H9 (cell line): Measurements from ENCODE around the gene UBALD2. TPM values are rescaled to one million over a fixed set of nuclear protein-coding genes. Genes with fewer than 3 reads are reported as not detected.

Source experiments
- DNase-seq: peaks from one replicate; pipeline ENCODE4 v3.0.0-alpha.2; 2017
- H2AFZ ChIP-seq: one replicate; pipeline ENCODE4 v1.6.1; 2013; ENCODE audit warnings: mild to moderate bottlenecking, low read length, control low read depth, moderate library complexity
- H2AK5ac ChIP-seq: 2 replicates; pipeline ENCODE4 v1.6.1; 2013; ENCODE audit warnings: low read length, control low read depth, mixed read lengths; ENCODE audit not compliant: insufficient read length
- H2BK120ac ChIP-seq: one replicate; pipeline ENCODE4 v1.6.1; 2013; ENCODE audit warnings: low read depth, mild to moderate bottlenecking, low read length, control low read depth, inconsistent platforms; ENCODE audit not compliant: poor library complexity, severe bottlenecking
- H2BK12ac ChIP-seq: 2 replicates; pipeline ENCODE4 v1.6.1; 2013; ENCODE audit warnings: low read length, control low read depth, mixed read lengths, low read depth; ENCODE audit not compliant: insufficient read length
- H2BK15ac ChIP-seq: 2 replicates; pipeline ENCODE4 v1.6.1; 2013; ENCODE audit warnings: low read depth, low read length, control low read depth
- H2BK20ac ChIP-seq: one replicate; pipeline ENCODE4 v1.6.1; 2013; ENCODE audit warnings: low read depth, mild to moderate bottlenecking, low read length, control low read depth, inconsistent platforms; ENCODE audit not compliant: poor library complexity, severe bottlenecking
- H2BK5ac ChIP-seq: 2 replicates; pipeline ENCODE4 v1.6.1; 2013; ENCODE audit warnings: low read length, control low read depth, mixed read lengths; ENCODE audit not compliant: insufficient read length
- H3K14ac ChIP-seq: 2 replicates; pipeline ENCODE4 v1.6.1; 2013; ENCODE audit warnings: low read length, control low read depth; ENCODE audit not compliant: insufficient read depth
- H3K18ac ChIP-seq: 2 replicates; pipeline ENCODE4 v1.6.1; 2013; ENCODE audit warnings: low read depth, mild to moderate bottlenecking, mixed read lengths, low read length, control low read depth; ENCODE audit not compliant: insufficient read length
- H3K23ac ChIP-seq: 2 replicates; pipeline ENCODE4 v1.6.1; 2013; ENCODE audit warnings: low read length, control low read depth, mixed read lengths, low read depth; ENCODE audit not compliant: insufficient read length
- H3K23me2 ChIP-seq: 2 replicates; pipeline ENCODE4 v1.6.1; 2013; ENCODE audit warnings: low read depth, mild to moderate bottlenecking, mixed read lengths, low read length, control low read depth; ENCODE audit not compliant: insufficient read length, poor library complexity, severe bottlenecking
- H3K27ac ChIP-seq: 2 replicates; pipeline ENCODE4 v1.5.1; 2013; ENCODE audit warnings: low read length, control low read depth, mixed read lengths, low read depth; ENCODE audit not compliant: insufficient read length
- H3K27me3 ChIP-seq: 2 replicates; pipeline ENCODE4 v1.6.1; 2013; ENCODE audit warnings: low read length, control low read depth, inconsistent platforms; ENCODE audit not compliant: insufficient read depth
- H3K4ac ChIP-seq: 2 replicates; pipeline ENCODE4 v1.6.1; 2013; ENCODE audit warnings: low read depth, mild to moderate bottlenecking, control low read depth, inconsistent platforms, low read length, moderate library complexity
- H3K4me1 ChIP-seq: 2 replicates; pipeline ENCODE4 v1.6.1; 2013; ENCODE audit warnings: low read length, control low read depth, inconsistent platforms; ENCODE audit not compliant: insufficient read depth
- H3K4me2 ChIP-seq: 2 replicates; pipeline ENCODE4 v1.6.1; 2013; ENCODE audit warnings: low read length, control low read depth, mixed read lengths; ENCODE audit not compliant: insufficient read length, insufficient read depth
- H3K56ac ChIP-seq: 2 replicates; pipeline ENCODE4 v1.6.1; 2013; ENCODE audit warnings: low read depth, mild to moderate bottlenecking, mixed read lengths, low read length, control low read depth; ENCODE audit not compliant: insufficient read length
- H3K79me1 ChIP-seq: 2 replicates; pipeline ENCODE4 v1.6.1; 2013; ENCODE audit warnings: low read depth, mild to moderate bottlenecking, moderate library complexity, low read length, control low read depth, inconsistent platforms; ENCODE audit not compliant: insufficient read depth, poor library complexity, severe bottlenecking
- H3K79me2 ChIP-seq: 2 replicates; pipeline ENCODE4 v1.6.1; 2013; ENCODE audit warnings: low read length, control low read depth, inconsistent platforms; ENCODE audit not compliant: insufficient read depth
- H3K9ac ChIP-seq: 2 replicates; pipeline ENCODE4 v1.6.1; 2013; ENCODE audit warnings: low read length, control low read depth, mixed read lengths; ENCODE audit not compliant: insufficient read length; ENCODE audit errors: extremely low read depth
- H3K9me3 ChIP-seq: one replicate; pipeline ENCODE4 v1.6.1; 2013; ENCODE audit warnings: low read depth, low read length, inconsistent platforms; ENCODE audit not compliant: control insufficient read depth
- H3T11ph ChIP-seq: one replicate; pipeline ENCODE4 v1.6.1; 2013; ENCODE audit warnings: mild to moderate bottlenecking, low read length, control low read depth, inconsistent platforms
- H4K20me1 ChIP-seq: one replicate; pipeline ENCODE4 v1.6.1; 2013; ENCODE audit not compliant: control insufficient read depth, insufficient read length, insufficient read depth
- H4K5ac ChIP-seq: 2 replicates; pipeline ENCODE4 v1.6.1; 2013; ENCODE audit warnings: low read depth, mild to moderate bottlenecking, mixed read lengths, low read length, control low read depth; ENCODE audit not compliant: insufficient read length
- H4K8ac ChIP-seq: replicated peaks from 2 replicates; pipeline ENCODE4 v1.6.1; 2013; ENCODE audit warnings: low read length, control low read depth, mixed read lengths, low read depth; ENCODE audit not compliant: insufficient read length
- H4K91ac ChIP-seq: 2 replicates; pipeline ENCODE4 v1.6.1; 2013; ENCODE audit warnings: low read depth, mild to moderate bottlenecking, moderate library complexity, mixed read lengths, low read length, control low read depth; ENCODE audit not compliant: insufficient read length
- H3K27ac Mint-ChIP-seq, 3 experiments: 2 replicates in 2 of 3; 3 replicates in 1 of 3; pipeline ENCODE4 v1.8.0; 2020 to 2021; ENCODE audit warnings: mixed read lengths in 3 of 3, mild to moderate bottlenecking in 1 of 3, moderate library complexity in 1 of 3
- H3K27me3 Mint-ChIP-seq: 2 replicates; pipeline ENCODE4 v1.8.0; 2021; ENCODE audit warnings: low read depth, mild to moderate bottlenecking, moderate library complexity, mixed read lengths
- H3K36me3 Mint-ChIP-seq, 3 experiments: 2 replicates in 2 of 3; 3 replicates in 1 of 3; pipeline ENCODE4 v1.8.0; 2020 to 2021; ENCODE audit warnings: low read depth in 3 of 3, mixed read lengths in 3 of 3; ENCODE audit not compliant: insufficient read depth in 1 of 3
- H3K4me1 Mint-ChIP-seq, 2 experiments: 2 replicates each; pipeline ENCODE4 v1.8.0; 2020; ENCODE audit warnings: mixed read lengths in 2 of 2
- H3K4me3 Mint-ChIP-seq, 2 experiments: 2 replicates in 1 of 2; 3 replicates in 1 of 2; pipeline ENCODE4 v1.8.0; 2020 to 2021; ENCODE audit warnings: mild to moderate bottlenecking in 2 of 2, mixed read lengths in 2 of 2, moderate library complexity in 1 of 2
- H3K9me3 Mint-ChIP-seq, 2 experiments: 2 replicates in 1 of 2; 3 replicates in 1 of 2; pipeline ENCODE4 v1.8.0; 2020; ENCODE audit warnings: mild to moderate bottlenecking in 2 of 2, mixed read lengths in 2 of 2, moderate library complexity in 1 of 2
- WGBS: extraction: QIAGEN DNeasy Blood & Tissue Kit; methylation state at CpG from one replicate; pipeline ENCODE4 v1.1.7; 2013; ENCODE audit warnings: missing lambda C conversion rate, low lambda C conversion rate, mixed read lengths; ENCODE audit not compliant: insufficient read length; ENCODE audit errors: extremely low coverage; 5-methylcytosine and 5-hydroxymethylcytosine counted together
- total RNA-seq: library from RNA; stranded (reverse); gene quantifications from 2 replicates; pipeline ENCODE4 v1.2.1, GENCODE V29; 2021
- TF ChIP-seq, protein P1 (sequence below): fragments of 200-600 bp; sonication (generic); conservative IDR thresholded peaks from 3 replicates; pipeline ENCODE4 v1.8.0; 2021; ENCODE audit warnings: antibody characterized with exemption, mild to moderate bottlenecking

UBALD2 gene
- total RNA-seq, 1 experiment from 2014 or later: 25.8 TPM

DNA sequence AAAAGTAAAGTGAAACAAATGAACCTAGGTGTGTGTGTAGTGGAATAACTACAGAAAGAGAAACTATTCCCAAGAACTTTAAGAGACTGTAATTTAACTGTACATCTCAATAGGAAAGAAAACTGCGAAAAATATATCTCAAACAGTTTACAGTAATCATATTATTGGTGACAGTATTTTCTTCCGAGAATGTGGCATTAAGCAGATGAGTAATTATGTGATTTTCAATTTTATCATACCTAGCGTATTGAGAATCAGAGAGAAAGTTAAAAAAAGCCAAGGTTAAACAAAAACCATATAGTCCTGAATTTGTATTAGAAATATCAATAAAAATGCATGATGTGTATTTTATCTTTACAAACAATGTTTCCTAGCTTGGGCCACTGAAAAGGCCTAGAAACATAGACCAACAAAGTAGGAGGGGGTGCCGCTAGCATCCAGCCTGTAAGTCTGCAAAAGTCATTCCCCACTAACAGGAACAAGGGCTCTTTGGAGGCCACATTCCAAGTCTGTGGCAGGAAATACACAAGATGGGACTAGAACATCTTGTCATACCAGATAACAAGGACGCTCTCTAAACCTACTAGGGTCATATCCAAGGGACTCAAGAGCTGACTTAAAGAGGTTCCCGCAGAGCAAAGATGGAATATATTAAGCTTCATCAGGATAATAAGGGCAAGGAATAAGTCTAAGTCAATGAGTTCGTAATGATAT, 45.3 kb upstream of the UBALD2 start:
- Mint-ChIP-seq H3K27ac (no peak overlapping the region), H3K4me1 (no peaks in the 10 kb centered on the region), H3K4me3 (no peak overlapping the region), H3K9me3 (no peaks in the 10 kb centered on the region), H3K27me3 (no peaks in the 10 kb centered on the region), H3K36me3 (no peaks in the 10 kb centered on the region)
- H4K5ac ChIP-seq: no peak overlapping the region
- DNase-seq: no peak
- no peak overlapping the region for H3K4me2 ChIP-seq
- H3T11ph ChIP-seq: no peak overlapping the region
- no peak overlapping the region for H3K56ac ChIP-seq
- H3K18ac ChIP-seq: no peak overlapping the region
- no peaks in the 10 kb centered on the region for H3K4me1 ChIP-seq
- H3K9me3 ChIP-seq: no peaks in the 10 kb centered on the region
- no peak overlapping the region for H3K4ac ChIP-seq
- no CpG with 5 or more reads among the region's 7 CpGs for WGBS
- H2BK12ac ChIP-seq: no peak overlapping the region
- H3K23me2 ChIP-seq: no peaks in the 10 kb centered on the region
- no peak overlapping the region for H3K14ac ChIP-seq
- no peaks in the 10 kb centered on the region for H4K20me1 ChIP-seq
- TF ChIP-seq, protein P1, sequence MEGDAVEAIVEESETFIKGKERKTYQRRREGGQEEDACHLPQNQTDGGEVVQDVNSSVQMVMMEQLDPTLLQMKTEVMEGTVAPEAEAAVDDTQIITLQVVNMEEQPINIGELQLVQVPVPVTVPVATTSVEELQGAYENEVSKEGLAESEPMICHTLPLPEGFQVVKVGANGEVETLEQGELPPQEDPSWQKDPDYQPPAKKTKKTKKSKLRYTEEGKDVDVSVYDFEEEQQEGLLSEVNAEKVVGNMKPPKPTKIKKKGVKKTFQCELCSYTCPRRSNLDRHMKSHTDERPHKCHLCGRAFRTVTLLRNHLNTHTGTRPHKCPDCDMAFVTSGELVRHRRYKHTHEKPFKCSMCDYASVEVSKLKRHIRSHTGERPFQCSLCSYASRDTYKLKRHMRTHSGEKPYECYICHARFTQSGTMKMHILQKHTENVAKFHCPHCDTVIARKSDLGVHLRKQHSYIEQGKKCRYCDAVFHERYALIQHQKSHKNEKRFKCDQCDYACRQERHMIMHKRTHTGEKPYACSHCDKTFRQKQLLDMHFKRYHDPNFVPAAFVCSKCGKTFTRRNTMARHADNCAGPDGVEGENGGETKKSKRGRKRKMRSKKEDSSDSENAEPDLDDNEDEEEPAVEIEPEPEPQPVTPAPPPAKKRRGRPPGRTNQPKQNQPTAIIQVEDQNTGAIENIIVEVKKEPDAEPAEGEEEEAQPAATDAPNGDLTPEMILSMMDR: no peak
- no peak overlapping the region for H2BK120ac ChIP-seq
- no peaks in the 10 kb centered on the region for H3K27me3 ChIP-seq
- H4K8ac ChIP-seq: no peak overlapping the region
- no peak overlapping the region for H3K23ac ChIP-seq
- no peaks in the 10 kb centered on the region for H3K79me2 ChIP-seq
- no peak overlapping the region for H4K91ac ChIP-seq
- no peaks in the 10 kb centered on the region for H3K79me1 ChIP-seq
- H2BK20ac ChIP-seq: no peak overlapping the region
- no peak overlapping the region for H2BK15ac ChIP-seq
- no peak overlapping the region for H2AFZ ChIP-seq
- no peak overlapping the region for H2AK5ac ChIP-seq
- no peak overlapping the region for H3K9ac ChIP-seq
- no peak overlapping the region for H3K27ac ChIP-seq
- no peak overlapping the region for H2BK5ac ChIP-seq
